Stimulated activated CD4-positive, alpha-beta T cell treated with anti-CD3 and anti-CD28 coated beads, TNF-alpha, amount 100 ng/mL, for 24 hours (primary cell): ENCODE measurements around the gene CHL1.

Source experiments
- DNase-seq, 3 experiments: peaks; one replicate each; pipeline ENCODE4 v3.0.0-alpha.2; 2020; ENCODE audit warnings: low read depth in 3 of 3

CHL1 gene

GRCh38 chr3:278300-279064 is 81.9 kb downstream of the CHL1 start:
- no peak for DNase-seq

- no peak for DNase-seq
Observed at GRCh38 chr3:279325-279724, 82.8 kb downstream of the CHL1 start.

- DNase-seq = no peak
Observed at GRCh38 chr3:280681-281080, 84.1 kb downstream of the CHL1 start.

DNA sequence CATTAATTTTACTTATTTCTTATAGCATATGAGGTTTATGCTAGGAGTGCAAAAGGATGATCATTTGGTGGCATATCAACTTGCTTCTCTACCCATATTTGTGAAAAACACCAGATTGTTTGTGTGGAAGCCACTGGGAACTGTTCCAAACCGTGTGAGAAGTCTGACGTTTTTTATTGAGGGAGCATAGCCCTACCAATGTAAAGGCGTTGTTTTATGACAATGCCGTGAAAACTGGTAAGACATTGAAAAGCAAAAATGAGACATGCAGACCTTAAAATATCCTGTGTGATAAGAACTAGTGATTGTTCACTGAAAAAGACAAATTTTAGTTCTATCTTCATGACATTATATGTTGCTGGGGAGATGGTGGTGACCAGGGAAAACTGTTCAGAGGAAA is 87.8 kb downstream of the CHL1 start:
- DNase-seq = no peak

- no peak for DNase-seq
Observed at GRCh38 chr3:288417-288816, 91.9 kb downstream of the CHL1 start.

GRCh38 chr3:291028-291427 is 94.5 kb downstream of the CHL1 start:
- no peak for DNase-seq

GRCh38 chr3:291646-292436 is 95.3 kb downstream of the CHL1 start:
- DNase-seq = no peak

GRCh38 chr3:294096-294495 is 97.5 kb downstream of the CHL1 start:
- DNase-seq = no peak

DNA sequence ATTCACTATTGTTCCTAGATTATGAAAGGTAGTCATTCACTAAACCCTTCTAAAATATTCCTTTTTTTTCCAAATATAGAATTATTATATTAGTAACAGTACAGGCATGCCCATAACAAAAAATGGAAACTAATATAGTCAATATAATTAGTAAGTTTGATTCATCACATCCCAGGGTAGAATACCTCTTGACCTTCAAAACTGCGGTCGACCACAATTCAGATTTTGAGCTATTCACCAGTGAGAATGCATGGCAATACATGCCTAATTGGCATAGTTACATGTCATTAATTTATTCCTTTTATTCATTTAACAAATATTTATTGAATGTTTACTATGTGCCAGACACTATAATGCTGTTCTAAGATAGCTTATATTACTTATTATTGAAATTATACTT is 98.0 kb downstream of the CHL1 start:
- DNase-seq = no peak

- DNase-seq = no peak
Observed at GRCh38 chr3:295166-295565, 98.6 kb downstream of the CHL1 start.

GRCh38 chr3:297585-297984 is 101.0 kb downstream of the CHL1 start:
- DNase-seq = no peak

DNA sequence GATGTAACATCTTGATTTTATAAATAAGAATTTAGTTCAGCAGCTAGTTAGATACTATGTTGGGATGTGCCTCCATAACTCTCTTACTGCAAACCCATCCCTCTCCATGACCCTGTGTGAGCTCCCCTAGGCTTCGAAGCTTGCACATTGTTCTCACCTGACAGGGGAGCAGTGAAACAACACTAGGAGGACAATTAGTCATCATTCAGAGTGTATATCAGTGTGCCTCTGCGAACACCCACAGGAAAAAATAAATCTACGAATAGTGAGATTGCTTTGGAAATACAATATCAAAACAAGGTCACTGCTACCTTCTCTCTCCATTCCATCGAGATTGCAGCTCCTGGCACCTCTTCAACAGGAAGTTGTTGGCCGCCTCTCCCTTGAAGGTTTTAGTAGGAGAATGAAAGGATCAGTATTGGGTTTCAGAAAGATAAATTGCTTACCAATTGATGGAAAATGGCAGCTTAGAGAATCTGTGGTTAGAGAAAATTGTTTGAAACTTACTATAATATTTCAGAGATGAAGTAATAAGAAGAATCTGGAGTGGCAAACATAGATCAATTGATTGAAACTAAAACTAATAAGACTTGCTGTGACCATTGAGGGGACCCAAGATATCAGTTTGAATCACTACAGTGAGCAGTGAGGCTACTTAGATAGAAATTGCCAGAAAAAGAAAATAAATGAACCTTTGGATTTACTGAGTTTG is 103.2 kb downstream of the CHL1 start:
- DNase-seq = no peak

DNA sequence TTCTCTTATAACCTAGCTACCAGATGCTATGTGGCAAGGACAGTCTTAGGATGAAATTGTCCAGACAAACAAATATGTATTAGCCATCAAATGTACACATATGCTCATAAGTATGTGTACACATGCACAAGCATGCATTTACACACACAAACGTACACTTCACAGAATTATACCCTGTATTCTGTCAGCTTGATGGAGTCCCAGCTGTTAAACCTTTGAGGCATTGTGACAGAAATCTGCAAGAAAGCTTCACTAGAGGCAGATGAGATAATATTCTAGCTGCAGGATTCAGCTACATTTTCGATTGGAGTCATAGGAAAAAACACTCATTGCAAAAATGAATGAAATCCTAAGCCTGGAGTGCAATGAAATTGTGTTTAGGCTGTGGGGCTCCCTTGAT is 110.6 kb downstream of the CHL1 start:
- no peak for DNase-seq

GRCh38 chr3:308597-309321 is 112.2 kb downstream of the CHL1 start:
- no peak for DNase-seq

DNA sequence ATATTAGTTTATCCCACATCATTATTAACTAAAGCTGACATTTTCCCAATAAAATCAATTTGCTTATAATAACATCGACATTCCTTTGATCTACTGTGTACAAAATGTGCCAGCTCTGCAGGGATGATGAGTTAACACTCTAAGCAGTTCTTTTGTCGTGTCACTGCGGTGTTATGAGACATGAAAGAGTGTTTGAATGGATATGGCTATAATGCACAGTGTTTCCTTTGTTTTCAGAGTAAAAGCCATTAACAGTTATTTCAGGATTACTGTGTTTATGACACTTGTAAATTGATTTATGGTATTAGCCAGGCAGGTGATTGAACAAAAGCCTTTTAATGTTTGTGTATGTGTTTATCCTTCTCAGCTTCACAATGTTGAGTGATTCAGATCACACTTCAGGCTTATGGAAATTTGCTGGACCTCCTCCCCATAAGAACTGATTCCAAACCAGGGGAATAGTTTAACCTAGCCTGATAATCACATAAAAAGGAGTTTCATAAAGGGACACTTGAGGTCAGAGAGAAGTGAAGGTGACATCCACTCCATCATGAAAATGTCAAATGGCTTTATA is 115.7 kb downstream of the CHL1 start:
- no peak for DNase-seq

GRCh38 chr3:312911-313310 is 116.3 kb downstream of the CHL1 start:
- DNase-seq = no peak

GRCh38 chr3:317012-317411 is 120.4 kb downstream of the CHL1 start:
- DNase-seq = no peak

DNA sequence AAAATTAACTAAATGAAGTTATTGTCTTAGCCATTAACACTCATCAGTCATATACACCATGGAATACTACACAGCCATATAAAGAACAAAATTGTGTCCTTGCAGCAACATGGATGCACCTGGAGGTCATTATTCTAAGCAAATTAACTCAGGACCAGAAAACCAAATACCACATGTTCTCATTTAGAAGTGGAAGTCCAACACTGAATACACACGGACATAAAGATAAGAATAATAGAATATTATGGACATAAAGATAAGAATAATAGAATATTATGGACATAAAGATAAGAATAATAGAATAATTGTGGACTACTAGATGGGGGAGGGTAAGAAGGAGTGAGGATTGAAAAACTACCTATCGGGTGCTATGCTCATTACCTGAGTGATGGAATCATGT is 122.3 kb downstream of the CHL1 start:
- DNase-seq = no peak

DNA sequence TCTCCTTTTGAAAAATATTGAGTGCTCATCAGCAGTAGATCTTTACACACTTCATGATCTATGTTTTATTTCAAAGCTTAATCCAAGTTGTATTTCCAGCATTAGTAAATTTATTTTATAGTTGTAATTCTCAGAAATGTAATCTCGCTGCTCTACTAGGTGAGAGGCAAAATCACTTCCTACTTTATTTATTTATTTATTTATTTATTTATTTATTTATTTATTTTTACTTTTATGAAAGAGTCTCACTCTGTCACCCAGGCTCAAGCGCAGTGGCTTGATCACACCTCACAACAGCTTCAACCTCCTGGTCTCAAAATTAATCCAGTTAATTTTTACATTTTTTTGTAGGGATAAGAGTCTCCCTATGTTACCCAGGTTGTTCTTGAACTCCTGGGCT is 127.9 kb downstream of the CHL1 start:
- no peak for DNase-seq

DNA sequence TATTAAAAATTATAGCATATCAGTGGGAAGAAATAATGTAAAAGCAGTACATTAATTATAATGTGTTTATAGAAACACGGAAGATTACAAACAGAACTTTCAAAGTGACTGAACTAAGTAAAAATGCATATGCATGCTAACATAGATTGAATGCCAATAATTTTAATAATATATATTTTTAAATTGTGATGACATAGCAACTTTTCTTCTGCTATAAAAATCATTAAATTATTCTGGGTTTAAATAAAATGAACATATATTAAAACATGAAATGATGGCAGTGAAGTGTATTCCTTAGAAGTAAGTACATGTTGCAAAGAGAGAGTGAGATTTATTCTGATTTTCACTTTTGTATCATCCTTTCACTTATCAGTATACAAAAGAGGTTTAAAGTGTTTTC is 128.9 kb downstream of the CHL1 start:
- no peak for DNase-seq

DNA sequence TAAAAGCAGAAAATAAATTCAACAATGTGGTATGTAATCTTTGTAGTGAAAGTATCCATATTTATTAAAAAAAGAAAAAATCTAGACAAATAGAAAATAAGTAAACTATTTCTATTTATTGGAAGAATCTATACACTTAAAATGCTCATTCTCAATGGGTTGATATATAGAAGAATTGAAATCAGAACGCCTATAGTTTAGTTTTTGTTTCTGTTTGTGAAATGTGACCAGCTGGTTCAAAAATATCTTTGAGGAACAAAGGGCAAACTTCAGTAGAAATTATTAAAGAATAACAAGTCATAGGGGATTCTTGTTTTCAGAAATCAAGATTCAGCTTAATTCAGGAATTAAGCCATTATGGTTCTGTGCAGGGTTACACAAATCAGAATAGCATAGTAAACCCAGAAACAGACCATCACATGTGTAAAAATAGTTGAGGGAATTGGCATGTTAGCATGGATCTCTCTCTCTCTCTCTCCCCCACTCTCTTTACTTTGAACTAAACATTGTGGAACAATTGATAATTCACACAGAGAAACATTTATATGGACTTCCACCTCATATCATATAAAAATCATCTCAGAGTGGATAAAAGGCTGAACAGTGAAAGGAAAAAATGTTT is 134.0 kb downstream of the CHL1 start:
- DNase-seq = no peak
